GM21390 (cell line): ENCODE measurements around the gene DSCAM.

Experiments
- ATAC-seq: cut with Tn5 transposase; IDR thresholded peaks from one replicate; pipeline ENCODE4 v1.9.1; 2021; ENCODE audit not compliant: unreplicated experiment

The DSCAM gene

GRCh38 chr21:40840401-40841125 lies 6.4 kb downstream of the DSCAM start:
- no peak for ATAC-seq

GRCh38 chr21:40839521-40839920 lies 7.4 kb downstream of the DSCAM start:
- ATAC-seq, result no peak

GRCh38 chr21:40837456-40837855 lies 9.5 kb downstream of the DSCAM start:
- ATAC-seq, result no peak

GRCh38 chr21:40835184-40835694 lies 11.7 kb downstream of the DSCAM start:
- ATAC-seq, result no peak

DNA sequence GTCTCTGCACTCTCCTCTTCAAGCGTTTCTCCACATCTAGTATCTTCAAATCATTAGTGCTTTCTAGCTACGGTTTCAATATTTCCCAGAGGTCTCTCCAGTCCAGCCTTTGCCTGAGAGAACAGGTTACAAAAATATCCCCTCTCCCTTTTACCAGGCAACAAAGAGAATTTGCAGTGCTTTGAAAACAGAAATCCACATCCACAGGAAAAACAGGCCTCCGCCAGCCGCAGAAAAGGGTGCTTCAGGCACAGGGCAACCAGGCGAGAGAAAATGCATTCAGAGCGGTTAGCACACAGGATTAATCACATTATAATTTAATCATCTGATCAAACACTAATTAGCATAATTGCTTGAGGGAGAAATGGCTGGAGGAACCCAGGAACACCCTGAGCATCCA lies 13.8 kb downstream of the DSCAM start:
- ATAC-seq, result no peak

DNA sequence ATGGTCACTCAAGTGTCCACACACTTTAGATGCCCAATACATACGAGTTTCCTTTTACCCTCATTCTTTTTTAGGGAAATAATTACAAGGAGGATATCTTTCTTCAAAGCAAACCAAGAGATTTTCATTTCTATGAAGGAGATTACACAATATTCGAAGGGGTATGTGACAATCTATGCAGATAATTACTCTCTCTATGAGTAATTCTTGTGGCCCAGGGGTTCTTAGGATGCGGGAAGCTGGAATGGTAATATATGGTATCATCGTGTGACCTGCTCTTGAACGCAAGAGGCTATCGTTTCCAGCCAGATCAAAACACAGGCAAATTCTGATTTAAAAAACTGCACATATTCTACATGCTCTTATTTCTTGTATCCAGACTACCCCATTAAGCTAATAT lies 14.6 kb downstream of the DSCAM start:
- ATAC-seq, result no peak

GRCh38 chr21:40830836-40831235 lies 16.1 kb downstream of the DSCAM start:
- ATAC-seq, result no peak

GRCh38 chr21:40829791-40830190 lies 17.2 kb downstream of the DSCAM start:
- ATAC-seq, result no peak

DNA sequence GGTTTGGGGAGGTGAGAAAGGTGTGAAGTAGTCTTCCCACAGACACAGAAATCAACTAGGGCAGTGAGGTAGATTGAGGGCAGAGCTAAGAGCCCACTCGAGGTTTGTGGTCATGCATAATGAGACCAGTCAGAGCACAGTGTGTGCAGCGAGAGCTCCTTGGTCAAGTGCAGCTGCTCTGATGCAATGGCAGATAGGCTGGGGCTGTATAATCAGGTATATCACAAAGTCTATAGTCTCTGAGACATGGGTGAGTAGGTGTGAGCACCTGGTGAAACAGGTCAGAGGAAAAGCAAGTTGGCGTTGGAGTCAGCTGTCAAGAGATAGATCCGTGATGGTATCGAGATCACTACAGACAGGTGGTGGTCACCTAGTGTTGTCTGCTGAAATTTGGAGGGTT lies 17.6 kb downstream of the DSCAM start:
- no peak for ATAC-seq

DNA sequence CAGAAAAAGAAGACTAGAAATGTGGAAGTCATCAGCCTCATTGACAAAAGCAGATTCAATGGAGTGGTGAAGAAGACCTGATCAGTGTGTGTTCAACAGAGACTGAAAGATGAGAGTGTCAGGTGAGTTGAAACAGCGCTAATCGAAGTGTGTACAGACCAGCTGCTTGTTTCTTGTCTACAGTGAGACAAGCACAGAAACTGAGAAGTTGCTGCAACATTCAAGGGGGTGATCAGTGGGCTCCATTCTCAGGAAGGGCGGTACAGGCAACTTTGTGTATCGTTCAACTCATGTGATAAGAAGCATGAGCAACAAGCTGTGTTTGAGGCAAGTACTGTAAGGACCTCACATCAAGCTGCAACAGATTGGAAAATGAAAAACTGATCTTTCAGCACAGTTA lies 19.4 kb downstream of the DSCAM start:
- no peak for ATAC-seq

DNA sequence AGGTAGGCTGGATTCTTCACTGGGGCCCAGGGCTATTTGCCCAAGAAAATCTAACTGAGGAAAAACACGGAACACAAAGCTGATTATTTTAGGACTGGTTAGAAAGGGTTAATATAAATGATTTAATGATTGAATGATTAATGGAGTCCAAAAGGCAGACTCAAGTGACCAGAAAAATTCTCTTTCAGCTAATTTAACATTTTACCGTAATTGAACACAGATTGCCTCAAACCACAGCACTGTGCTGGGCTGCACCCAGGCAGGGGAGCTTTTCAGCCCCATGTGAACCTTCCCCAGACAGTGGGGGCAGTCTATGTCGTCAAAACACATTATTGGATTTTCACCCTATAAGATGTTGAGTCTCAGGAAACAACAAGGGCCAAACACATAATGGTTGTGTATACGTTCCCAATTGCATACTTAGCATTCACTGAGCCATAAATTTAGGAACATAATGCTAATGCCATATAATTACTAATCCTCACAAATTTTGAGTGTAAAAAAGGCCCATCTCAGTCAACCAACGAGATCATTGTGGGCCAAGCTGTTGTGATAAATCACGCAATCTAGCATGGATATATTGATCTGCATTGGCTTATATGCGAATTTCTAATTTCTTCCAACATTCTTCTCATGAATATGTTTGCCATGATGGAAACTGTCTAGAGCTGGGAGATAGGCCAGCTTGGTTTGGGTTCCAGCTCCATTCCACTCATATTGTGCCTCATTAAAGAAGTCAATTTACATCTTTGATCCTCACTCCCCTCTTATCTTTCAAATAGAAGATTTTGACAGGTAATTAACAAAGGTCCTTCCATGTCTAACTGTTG lies 27.7 kb downstream of the DSCAM start:
- no peak for ATAC-seq

DNA sequence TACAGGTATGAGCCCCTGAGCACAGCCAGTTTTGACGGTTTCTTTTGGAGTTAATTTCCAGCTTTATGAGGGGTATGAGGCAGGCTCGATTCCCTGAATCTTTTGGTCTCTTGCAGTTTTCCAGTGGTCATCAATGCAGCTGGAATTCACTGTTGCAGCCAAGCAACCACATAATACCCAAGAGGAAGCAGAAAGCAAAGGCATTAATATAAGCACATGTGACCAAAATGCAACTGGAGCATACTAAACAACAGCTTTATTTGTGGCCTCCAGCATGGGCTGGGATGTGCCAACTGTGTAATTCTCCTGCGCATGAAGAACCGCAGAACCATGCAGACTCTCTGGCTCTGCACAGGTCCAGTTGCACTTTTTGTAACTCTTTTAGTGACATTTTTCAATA lies 33.0 kb downstream of the DSCAM start:
- no peak for ATAC-seq

- ATAC-seq, result no peak
Measured at GRCh38 chr21:40809673-40810197, 37.2 kb downstream of the DSCAM start.

DNA sequence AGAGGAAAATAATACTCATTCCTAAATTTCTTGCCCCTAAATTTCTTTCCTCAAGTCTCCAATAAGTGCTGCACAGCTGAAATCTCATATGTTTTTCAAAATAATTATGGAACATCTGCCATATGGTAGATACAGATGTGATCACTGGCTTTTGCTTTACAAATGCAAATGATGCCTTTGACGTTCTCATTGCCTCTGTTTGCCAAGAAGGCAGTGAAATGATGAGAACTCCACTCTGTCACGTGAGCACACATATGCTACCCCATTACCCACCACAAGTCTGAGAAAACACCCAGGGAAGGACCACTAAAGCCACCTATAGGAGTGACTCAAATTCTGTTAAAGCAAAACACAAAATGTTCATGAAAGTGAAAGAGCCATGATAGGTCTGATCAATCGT lies 43.9 kb downstream of the DSCAM start:
- ATAC-seq, result no peak

DNA sequence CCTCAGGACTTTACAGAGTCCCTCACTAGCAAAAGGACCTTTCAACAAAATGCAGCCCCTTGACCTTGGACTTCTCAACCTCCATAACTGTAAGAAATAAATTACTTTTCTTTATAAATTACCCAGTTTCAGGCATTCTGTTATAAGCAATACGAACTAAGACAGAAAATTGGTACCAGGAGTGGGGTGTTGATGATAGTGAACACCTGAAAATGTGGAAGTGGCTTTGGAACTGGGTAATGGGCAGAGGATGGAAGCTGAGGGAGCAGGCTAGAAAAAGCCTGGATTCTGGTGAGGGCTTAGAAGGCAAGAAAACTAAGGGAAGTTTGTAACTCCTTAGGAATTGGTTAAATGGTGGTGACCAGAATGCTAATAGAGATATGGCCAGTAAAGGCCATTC lies 46.8 kb downstream of the DSCAM start:
- ATAC-seq, result no peak

GRCh38 chr21:40797891-40798290 lies 49.1 kb downstream of the DSCAM start:
- ATAC-seq, result no peak

DNA sequence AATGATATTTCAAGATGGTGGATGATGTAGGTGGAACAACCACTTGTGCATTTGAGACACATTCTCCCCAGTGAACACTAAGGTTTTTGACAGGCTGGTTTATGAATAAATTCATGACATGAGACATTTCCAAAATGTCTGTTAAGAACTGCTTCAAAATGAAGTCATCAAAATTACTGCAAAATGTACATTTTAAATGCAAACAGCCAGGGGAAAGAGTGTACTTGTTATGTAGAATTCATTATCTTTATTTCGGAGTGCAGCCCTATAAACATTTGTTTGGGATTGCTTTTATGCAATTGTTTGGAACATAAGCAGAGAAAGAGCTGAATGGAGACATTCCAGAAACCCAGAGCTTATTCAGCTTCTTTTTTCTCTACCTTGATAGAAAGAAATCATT lies 49.5 kb downstream of the DSCAM start:
- ATAC-seq, result no peak

GRCh38 chr21:40796464-40796863 lies 50.5 kb downstream of the DSCAM start:
- no peak for ATAC-seq

- ATAC-seq, result no peak
Measured at GRCh38 chr21:40795313-40795712, 51.6 kb downstream of the DSCAM start.

DNA sequence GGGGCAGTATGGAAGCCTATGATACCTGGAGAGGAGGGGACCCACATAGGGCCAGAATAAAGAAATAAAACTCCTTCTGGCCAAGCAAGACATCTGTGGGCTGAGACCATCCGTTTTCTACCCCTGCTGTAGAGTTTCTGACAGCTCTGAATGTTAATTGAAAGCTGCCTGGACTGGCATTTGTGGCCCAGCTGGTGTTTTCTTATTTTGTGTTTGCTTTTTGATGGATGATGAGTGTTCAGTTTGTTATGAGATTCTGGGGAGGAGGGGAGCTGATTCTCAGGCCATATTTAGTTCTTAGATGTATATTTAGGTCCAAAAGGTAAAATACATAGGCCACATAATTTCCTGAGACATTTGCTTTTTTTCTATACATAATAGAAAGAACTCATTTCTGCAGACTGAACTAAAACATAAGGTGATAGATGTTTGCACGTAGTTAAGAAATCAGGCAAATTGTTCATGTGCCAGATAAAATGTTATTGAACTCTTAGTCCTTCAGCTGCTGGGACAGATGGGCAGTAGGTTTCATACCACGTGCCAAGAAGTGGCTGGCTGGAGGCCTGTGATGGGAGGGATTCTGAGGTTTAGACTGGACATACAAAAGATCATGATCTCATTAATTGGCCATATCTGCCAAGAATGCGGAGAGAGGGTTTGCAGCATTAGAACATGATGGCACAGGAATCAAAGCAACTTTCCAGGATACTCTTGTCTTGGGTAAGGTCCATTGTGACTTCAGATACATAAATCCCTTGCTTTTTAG lies 54.1 kb downstream of the DSCAM start:
- ATAC-seq, result no peak

- ATAC-seq, result no peak
Measured at GRCh38 chr21:40788635-40789034, 58.3 kb downstream of the DSCAM start.
